ENCODE data around the gene MTFR2. TPM values are rescaled to one million over a fixed set of nuclear protein-coding genes. Genes with fewer than 3 reads are reported as not detected.

The MTFR2 gene
- total and polyA plus RNA-seq, 2 of the 13 experiments (the other 11 are each of a cell fraction or from before 2014, with no cell fraction given) = 6.7 to 10.7 TPM

- peak; percentile 71 for TF ChIP-seq IRF9 (CRISPR knock-in tag; IDR thresholded peaks at IDR 0.05; ENCODE audit: borderline replicate concordance)
- no peak; the same call in 1 of the 2 replicates for TF ChIP-seq ZNF546 (CRISPR knock-in tag; conservative IDR thresholded peaks at IDR 0.05)
- peak; percentile 66 for TF ChIP-seq CEBPG (CRISPR knock-in tag; IDR thresholded peaks at IDR 0.05)
- no peak for TF ChIP-seq KDM1A (CRISPR knock-in tag; IDR thresholded peaks at IDR 0.05)
- TF ChIP-seq ZNF569 (CRISPR knock-in tag; IDR thresholded peaks at IDR 0.05; ENCODE audit: borderline replicate concordance) = no peak
- TF ChIP-seq EEA1 (CRISPR knock-in tag; IDR thresholded peaks at IDR 0.05; ENCODE audit: borderline replicate concordance) = 0 out of 2 replicates have a peak, but pooled peaks have one; percentile 65
- no peak for TF ChIP-seq ONECUT2 (CRISPR knock-in tag; IDR thresholded peaks at IDR 0.05)
- TF ChIP-seq TCF7L2 (IDR thresholded peaks at IDR 0.05; ENCODE audit: low read depth, low read length) = no peak
- TF ChIP-seq FOXA3 (CRISPR knock-in tag; IDR thresholded peaks at IDR 0.05) = peak; percentile 57
- TF ChIP-seq GFI1 (CRISPR knock-in tag; IDR thresholded peaks at IDR 0.05; ENCODE audit: borderline replicate concordance) = no peak
- peak; percentile 73 for TF ChIP-seq GABPA (IDR thresholded peaks at IDR 0.05; ENCODE audit: low read depth, low read length)
- peak; percentile 92 for TF ChIP-seq GABPA (CRISPR knock-in tag; IDR thresholded peaks at IDR 0.05; ENCODE audit: low read depth)
- TF ChIP-seq PREB (CRISPR knock-in tag; IDR thresholded peaks at IDR 0.05) = no peak
- TF ChIP-seq ZBTB21 (CRISPR knock-in tag; IDR thresholded peaks at IDR 0.05) = no peak
- TF ChIP-seq MYNN (CRISPR knock-in tag; IDR thresholded peaks at IDR 0.05; ENCODE audit: low read depth) = no peak
- TF ChIP-seq ZNF678 (CRISPR knock-in tag; IDR thresholded peaks at IDR 0.05) = no peak
- peak; percentile 69; the same call in 1 of the 2 replicates for TF ChIP-seq MIXL1 (CRISPR knock-in tag; IDR thresholded peaks at IDR 0.05)
- peak in 1 of 2 experiments; percentile 43; a peak in 1 of 4 replicates for TF ChIP-seq ATF4 (CRISPR knock-in tag; IDR thresholded peaks at IDR 0.05)
- no peak for TF ChIP-seq MLLT10 (CRISPR knock-in tag; IDR thresholded peaks at IDR 0.05)
- no peak for TF ChIP-seq TBP (CRISPR knock-in tag; IDR thresholded peaks at IDR 0.05)
- no peak for TF ChIP-seq MATR3 (CRISPR knock-in tag; IDR thresholded peaks at IDR 0.05)
- TF ChIP-seq ZZZ3 (CRISPR knock-in tag; IDR thresholded peaks at IDR 0.05; ENCODE audit: borderline replicate concordance) = no peak
- TF ChIP-seq PRDM15 (CRISPR knock-in tag; IDR thresholded peaks at IDR 0.05) = no peak; the same call in 1 of the 2 replicates
- no peak for TF ChIP-seq IKZF1 (IDR thresholded peaks at IDR 0.05)
- TF ChIP-seq TOE1 (CRISPR knock-in tag; IDR thresholded peaks at IDR 0.05) = 0 out of 2 replicates have a peak, but pooled peaks have one; percentile 54
- peak; percentile 80; the same call in 1 of the 2 replicates for TF ChIP-seq ZNF572 (CRISPR knock-in tag; IDR thresholded peaks at IDR 0.05)
These were observed at the start of gene MTFR2 (continued) for GRCh38 chr6:136249811-136250685.

Measured in HepG2 (cell line).